GM23338 (cell line): ENCODE data around the gene SLC39A7. TPM values are rescaled to one million over a fixed set of nuclear protein-coding genes. Genes with fewer than 3 reads are reported as not detected.

Experiments used
- ATAC-seq: fragments of 200-7000 bp; cut with Tn5 transposase; 3 replicates; pipeline ENCODE4 v1.9.1; 2020
- DNase-seq: peaks from one replicate; pipeline ENCODE4 v3.0.0-alpha.2; 2015; ENCODE audit warnings: low spot score
- H2AFZ ChIP-seq: fragments of 200-600 bp; sonication (generic); 2 replicates; pipeline ENCODE4 v1.8.0; 2016; ENCODE audit warnings: antibody characterized with exemption, mild to moderate bottlenecking, moderate library complexity
- H3F3A ChIP-seq: fragments of 200-600 bp; sonication (generic); replicated peaks from 2 replicates; pipeline ENCODE4 v1.8.0; 2017; ENCODE audit warnings: antibody characterized with exemption, mixed run types, low read depth
- H3K27ac ChIP-seq: fragments of 200-600 bp; sonication (generic); 2 replicates; pipeline ENCODE4 v1.6.1; 2016; ENCODE audit warnings: low read depth
- H3K27me3 ChIP-seq: fragments of 200-600 bp; sonication (generic); 2 replicates; pipeline ENCODE4 v1.8.0; 2016; ENCODE audit warnings: mild to moderate bottlenecking, mixed run types, moderate library complexity; ENCODE audit not compliant: insufficient read depth
- H3K36me3 ChIP-seq: fragments of 200-600 bp; sonication (generic); 2 replicates; pipeline ENCODE4 v1.8.0; 2016; ENCODE audit warnings: mild to moderate bottlenecking; ENCODE audit not compliant: insufficient read depth
- H3K4me1 ChIP-seq: fragments of 200-600 bp; sonication (generic); 2 replicates; pipeline ENCODE4 v1.8.0; 2016; ENCODE audit warnings: mild to moderate bottlenecking, moderate library complexity; ENCODE audit not compliant: insufficient read depth
- H3K4me2 ChIP-seq: fragments of 200-600 bp; sonication (generic); 2 replicates; pipeline ENCODE4 v1.7.1; 2017; ENCODE audit warnings: mixed run types
- H3K4me3 ChIP-seq: fragments of 200-600 bp; sonication (generic); 2 replicates; pipeline ENCODE4 v1.6.1; 2016; ENCODE audit warnings: mixed run types
- H3K79me2 ChIP-seq: fragments of 200-600 bp; sonication (generic); replicated peaks from 2 replicates; pipeline ENCODE4 v1.8.0; 2017; ENCODE audit warnings: mild to moderate bottlenecking; ENCODE audit not compliant: insufficient read depth
- H3K9me2 ChIP-seq: fragments of 200-600 bp; sonication (generic); 2 replicates; pipeline ENCODE4 v1.8.0; 2017; ENCODE audit not compliant: insufficient read depth
- H4K20me1 ChIP-seq: fragments of 200-600 bp; sonication (generic); replicated peaks from 2 replicates; pipeline ENCODE4 v1.8.0; 2017; ENCODE audit warnings: mild to moderate bottlenecking; ENCODE audit not compliant: insufficient read depth
- H3K27ac Mint-ChIP-seq: 2 replicates; pipeline ENCODE4 v1.8.0; 2020; ENCODE audit warnings: inconsistent platforms, mild to moderate bottlenecking, moderate library complexity, mixed read lengths
- H3K27me3 Mint-ChIP-seq: 3 replicates; pipeline ENCODE4 v1.8.0; 2022; ENCODE audit warnings: low read depth, mild to moderate bottlenecking, moderate library complexity, mixed read lengths, inconsistent platforms; ENCODE audit not compliant: insufficient read depth, poor library complexity
- H3K36me3 Mint-ChIP-seq: 3 replicates; pipeline ENCODE4 v1.8.0; 2021; ENCODE audit warnings: low read depth, mild to moderate bottlenecking, inconsistent platforms, moderate library complexity, mixed read lengths
- H3K4me1 Mint-ChIP-seq: 3 replicates; pipeline ENCODE4 v1.8.0; 2020; ENCODE audit warnings: mild to moderate bottlenecking, inconsistent platforms, mixed read lengths
- H3K4me3 Mint-ChIP-seq: 3 replicates; pipeline ENCODE4 v1.8.0; 2021; ENCODE audit warnings: moderate library complexity, mild to moderate bottlenecking, inconsistent platforms, mixed read lengths
- H3K9me3 Mint-ChIP-seq: 3 replicates; pipeline ENCODE4 v1.8.0; 2020; ENCODE audit warnings: moderate library complexity, mild to moderate bottlenecking, inconsistent platforms, mixed read lengths
- CREB1 ChIP-seq: fragments of 250-450 bp; sonication (Bioruptor Pico); IDR thresholded peaks from 2 replicates; pipeline ENCODE4 v1.5.0; 2020; ENCODE audit warnings: low read depth, mild to moderate bottlenecking, moderate library complexity
- CTCF ChIP-seq, 2 experiments: fragments of 200-600 bp in 1 of 2; sonication (generic) in 1 of 2; conservative IDR thresholded peaks; 2 replicates each; pipeline versions ENCODE4 v1.5.1 to v1.6.1; 2016 to 2017; ENCODE audit warnings: antibody characterized with exemption in 2 of 2, low read depth in 2 of 2, mild to moderate bottlenecking in 2 of 2, moderate library complexity in 1 of 2
- ETS1 ChIP-seq: IDR thresholded peaks from 2 replicates; pipeline ENCODE4 v1.6.1; 2016; ENCODE audit warnings: antibody characterized with exemption
- POLR2AphosphoS5 ChIP-seq: IDR thresholded peaks from 2 replicates; pipeline ENCODE4 v1.6.1; 2016; ENCODE audit warnings: antibody characterized with exemption, low read depth
- STAT1 ChIP-seq: IDR thresholded peaks from one replicate; pipeline ENCODE4 v1.6.1; 2016; ENCODE audit warnings: antibody characterized with exemption; ENCODE audit not compliant: unreplicated experiment
- ZNF114 ChIP-seq: fragments of 250-450 bp; sonication (Bioruptor Pico); IDR thresholded peaks from 2 replicates; pipeline ENCODE4 v1.5.0; 2020; ENCODE audit warnings: mild to moderate bottlenecking, moderate library complexity
- ZNF331 ChIP-seq: fragments of 250-450 bp; sonication (Bioruptor Pico); IDR thresholded peaks from 2 replicates; pipeline ENCODE4 v1.5.0; 2020; ENCODE audit warnings: low read depth, mild to moderate bottlenecking, moderate library complexity
- ZNF462 ChIP-seq: fragments of 250-450 bp; sonication (Bioruptor Pico); IDR thresholded peaks from 2 replicates; pipeline ENCODE4 v1.5.0; 2020; ENCODE audit warnings: mild to moderate bottlenecking, moderate library complexity
- polyA plus RNA-seq: library from polyadenylated mRNA; unstranded; fragments of >200 nt; fragmentation: Nextera tagmentation; extraction: Ambion mirVana; gene quantifications from 2 replicates; pipeline ENCODE4 v1.2.1, GENCODE V29; 2016
- total RNA-seq: library from RNA; depleted of rRNA; stranded (reverse); fragments of >200 nt; shearing (Covaris generic); gene quantifications from 2 replicates; pipeline ENCODE4 v1.2.3, GENCODE V29; 2014

SLC39A7 gene
- total and polyA plus RNA-seq, 2 experiments from 2014 or later = 9.0 to 75.9 TPM

- H3K27ac ChIP-seq = no peak overlapping the region
- no peaks in the 10 kb centered on the region for H3K36me3 Mint-ChIP-seq
- H3K36me3 ChIP-seq = no peaks in the 10 kb centered on the region
- H2AFZ ChIP-seq = peak overlapping the region; percentile 97
- H3K4me3 ChIP-seq = peak overlapping the region; percentile 75
- TF ChIP-seq POLR2AphosphoS5 (peak; percentile 42; the same call in 1 of the 2 replicates), CTCF (conservative IDR thresholded peaks at IDR 0.05; ENCODE audit: low read depth in 2 of 2) (peak; percentile 84 to 92), CREB1 (no peak), STAT1 (no peak)
- H3K9me3 Mint-ChIP-seq = no peaks in the 10 kb centered on the region
- peak overlapping the region; percentile 81 for H3K4me2 ChIP-seq
- peaks cover 18% of the 10 kb centered on the region for H3K4me1 Mint-ChIP-seq
- H3K4me3 Mint-ChIP-seq = peak overlapping the region; percentile 84
- H3K9me2 ChIP-seq = no peaks in the 10 kb centered on the region
- H4K20me1 ChIP-seq = no peaks in the 10 kb centered on the region
- no peak overlapping the region for H3K27ac Mint-ChIP-seq
- peaks cover 23% of the 10 kb centered on the region for H3K27me3 Mint-ChIP-seq
- DNase-seq = peak; percentile 79
- ATAC-seq = peak; percentile 90
- no peaks in the 10 kb centered on the region for H3K79me2 ChIP-seq
- peaks cover 12% of the 10 kb centered on the region for H3K4me1 ChIP-seq
- peaks cover 15% of the 10 kb centered on the region for H3K27me3 ChIP-seq
- H3F3A ChIP-seq = 0 out of 2 replicates have a peak, but pooled peaks cover 3% of the 10 kb centered on the region
Measured at GRCh38 chr6:33161354-33162331, 39.0 kb upstream of the SLC39A7 start.

- Histone ChIP-seq H3K4me2 (no peak overlapping the region), H3K9me2 (no peaks in the 10 kb centered on the region), H3F3A (0 out of 2 replicates have a peak, but pooled peaks cover 3% of the 10 kb centered on the region), H4K20me1 (no peaks in the 10 kb centered on the region), H2AFZ (no peak overlapping the region), H3K27me3 (peaks cover 15% of the 10 kb centered on the region), H3K79me2 (no peaks in the 10 kb centered on the region), H3K27ac (no peak overlapping the region), H3K36me3 (no peaks in the 10 kb centered on the region), H3K4me1 (peaks cover 12% of the 10 kb centered on the region), H3K4me3 (no peak overlapping the region)
- peaks cover 22% of the 10 kb centered on the region for H3K27me3 Mint-ChIP-seq
- H3K36me3 Mint-ChIP-seq = no peaks in the 10 kb centered on the region
- H3K27ac Mint-ChIP-seq = no peak overlapping the region
- DNase-seq = no peak
- peaks cover 18% of the 10 kb centered on the region for H3K4me1 Mint-ChIP-seq
- no peak for ATAC-seq
- no peaks in the 10 kb centered on the region for H3K9me3 Mint-ChIP-seq
- no peak overlapping the region for H3K4me3 Mint-ChIP-seq
- no peak for TF ChIP-seq ZNF114 (CRISPR knock-in tag)
- no peak for TF ChIP-seq CTCF (conservative IDR thresholded peaks at IDR 0.05; ENCODE audit: low read depth in 2 of 2)
- no peak for TF ChIP-seq ZNF331
- no peak for TF ChIP-seq CREB1
- no peak for TF ChIP-seq ZNF462 (CRISPR knock-in tag)
- no peak for TF ChIP-seq ETS1
Measured at GRCh38 chr6:33163540-33163939, 37.1 kb upstream of the SLC39A7 start.
